Stimulated activated CD8-positive, alpha-beta memory T cell treated with anti-CD3 and anti-CD28 coated beads, Interleukin-15, amount 100 ng/mL, for 1 hour (primary cell): ENCODE data around the gene KCNK3.
"Not testable (repeated sequence)": the region's sequence is repeated elsewhere in the genome, so short reads cannot be mapped to it uniquely, and the experiment has no call there.

ENCODE experiments used
- DNase-seq: peaks from one replicate; pipeline ENCODE4 v3.0.0-alpha.2; 2020; ENCODE audit warnings: low read depth

The KCNK3 gene

DNA sequence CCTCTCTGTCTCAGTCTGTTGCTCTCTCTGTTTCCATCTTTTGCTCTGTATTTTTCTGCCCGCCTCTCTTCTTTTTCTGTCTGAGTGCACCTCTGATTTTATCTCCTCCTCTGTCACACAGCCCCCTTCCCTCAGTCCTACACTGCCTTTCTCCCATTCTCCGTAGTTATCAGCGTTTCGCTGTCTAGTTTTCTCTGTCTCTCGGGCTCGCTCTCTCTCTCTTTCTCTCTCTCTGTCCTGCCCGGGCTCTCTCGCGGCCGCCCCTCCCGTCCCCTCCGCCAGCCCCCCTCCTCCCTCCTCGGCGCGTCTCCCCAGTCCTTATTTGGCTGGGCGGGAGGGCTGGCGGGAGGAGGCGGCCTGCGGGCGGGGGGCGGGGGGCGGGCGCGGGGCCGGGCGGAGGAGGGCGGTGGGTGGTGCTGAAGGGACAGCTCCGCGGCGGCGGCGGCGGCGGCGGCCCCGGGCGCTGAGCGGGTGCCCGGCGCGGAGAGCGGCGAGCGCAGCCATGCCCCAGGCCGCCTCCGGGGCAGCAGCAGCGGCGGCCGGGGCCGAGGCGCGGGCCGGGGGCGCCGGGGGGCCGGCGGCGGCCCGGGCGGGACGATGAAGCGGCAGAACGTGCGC, at the start of gene KCNK3:
TSS of gene KCNK3 (plus strand) at position 444 of the 618 bp plus-strand sequence. CDS start at position 598, 154 bp downstream.
- DNase-seq = peak; percentile 8

DNA sequence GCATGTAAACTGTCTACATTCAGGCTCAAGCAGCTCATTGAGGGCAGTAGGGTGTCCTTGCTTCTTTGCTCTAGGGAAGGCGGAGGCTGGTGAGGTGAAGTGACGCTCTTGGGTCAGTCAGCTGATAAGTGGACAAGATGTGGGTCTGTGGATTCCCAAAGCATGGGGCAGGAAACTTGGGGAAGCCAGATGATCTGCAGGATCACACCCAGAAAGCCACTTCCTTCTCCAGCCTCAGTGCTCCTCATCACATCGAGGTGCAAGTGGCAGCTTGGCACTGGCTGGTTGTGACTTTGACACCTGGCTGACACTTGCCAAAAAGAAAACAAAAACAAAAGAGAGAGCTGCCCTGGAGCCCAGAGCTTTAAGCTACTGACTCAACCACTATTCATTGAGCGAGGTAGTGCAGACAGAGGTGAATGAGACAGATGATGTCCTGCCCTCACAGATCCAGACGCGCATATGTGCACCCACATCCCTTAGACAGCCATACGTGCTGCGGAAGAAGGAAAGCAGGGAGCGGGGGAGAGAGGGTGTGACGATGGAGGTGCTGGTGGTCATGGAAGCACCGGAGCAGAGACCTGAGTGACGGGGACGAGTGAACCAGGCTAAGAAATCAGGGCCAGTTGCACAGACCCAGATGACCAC, 48.2 kb upstream of the KCNK3 start:
- no peak for DNase-seq

DNA sequence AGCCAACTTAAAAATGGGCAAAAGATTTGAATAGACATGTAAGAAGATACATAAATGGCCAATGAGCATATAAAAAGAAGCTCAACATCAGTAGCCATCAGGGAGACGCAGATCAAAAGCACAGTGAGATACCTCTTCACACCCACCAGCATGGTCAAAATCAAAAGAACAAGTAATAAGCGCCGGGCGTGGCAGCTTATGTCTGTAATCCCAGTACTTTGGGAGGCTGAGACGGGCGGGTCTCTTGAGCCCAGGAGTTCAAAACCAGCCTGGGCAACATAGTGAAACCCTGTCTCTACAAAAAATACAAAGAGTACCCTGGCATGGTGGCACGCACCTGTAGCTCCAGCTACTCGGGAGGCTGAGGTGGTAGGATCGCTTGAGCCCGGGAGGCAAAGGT, 46.8 kb upstream of the KCNK3 start:
- no peak for DNase-seq

DNA sequence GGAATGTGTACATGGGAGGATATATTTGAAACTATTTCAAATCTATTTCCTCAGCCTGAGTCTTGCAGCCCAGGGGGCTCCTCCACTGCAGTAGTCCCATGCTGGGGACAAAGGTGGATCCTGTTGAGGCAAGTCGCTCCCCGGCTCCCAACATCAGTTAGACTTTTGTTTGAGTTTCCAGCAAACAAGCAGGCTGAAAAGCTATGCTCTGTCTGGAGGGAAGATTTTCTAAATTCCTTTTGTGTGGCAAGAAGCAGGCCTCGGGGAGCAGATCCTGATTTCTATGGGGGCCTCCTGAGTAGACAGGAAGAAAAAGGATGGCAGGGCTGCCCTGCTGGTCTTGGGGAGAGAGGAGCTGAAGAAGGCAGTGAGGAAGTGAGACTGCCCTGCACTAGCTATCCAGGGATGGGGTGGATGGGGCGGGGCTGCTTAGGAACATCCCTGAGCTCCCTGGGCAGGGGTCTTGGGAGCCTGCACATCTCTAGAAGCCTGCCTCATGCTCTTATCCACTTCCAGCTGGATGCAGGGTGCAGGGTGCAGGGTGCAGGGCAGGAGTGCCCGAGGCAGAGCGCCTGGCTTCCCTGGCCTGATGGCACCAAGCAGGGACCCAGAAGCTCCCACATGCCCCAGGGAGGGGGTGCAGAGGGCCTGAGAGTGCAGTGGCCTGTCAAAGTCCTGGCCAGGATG, 45.4 kb upstream of the KCNK3 start:
- no peak for DNase-seq

DNA sequence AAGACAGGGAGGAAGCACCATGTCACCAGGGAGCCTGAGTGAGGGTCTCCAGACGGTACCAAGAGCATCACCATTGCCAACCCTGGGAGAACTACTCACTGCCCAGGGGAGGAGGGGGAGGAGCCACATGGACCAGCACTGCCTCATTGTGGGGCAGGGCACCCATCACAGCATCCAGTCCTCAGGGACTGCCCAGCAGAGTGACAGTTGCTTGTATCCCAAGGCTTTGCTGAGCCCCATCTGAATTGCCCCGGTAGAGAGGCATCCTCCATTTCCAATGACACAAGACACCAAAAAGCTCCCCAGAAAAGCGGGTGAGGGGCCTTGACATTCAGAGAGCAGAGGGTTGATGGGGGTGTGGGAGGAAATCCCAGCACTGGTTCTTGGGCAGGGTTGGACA, 44.5 kb upstream of the KCNK3 start:
- no peak for DNase-seq

DNA sequence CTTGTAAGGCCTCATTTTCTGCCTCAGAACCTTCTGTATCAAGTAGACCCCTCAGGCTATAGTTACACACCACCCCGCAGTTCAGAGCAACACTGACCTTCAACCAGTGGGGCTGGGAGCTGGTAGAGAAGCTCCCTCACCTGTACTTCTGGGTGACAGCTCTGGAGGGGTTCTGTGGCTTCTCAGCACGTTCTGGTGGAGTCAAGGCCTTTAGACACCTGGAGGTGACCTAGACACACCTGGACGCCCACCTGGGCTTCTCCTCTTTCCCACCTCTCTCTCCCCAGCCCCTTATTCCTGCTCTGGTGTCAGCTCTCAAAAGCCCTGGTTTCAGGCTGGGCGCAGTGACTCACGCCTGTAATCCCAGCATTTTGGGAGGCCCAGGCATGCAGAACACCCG, 44.0 kb upstream of the KCNK3 start:
- DNase-seq = no peak

DNA sequence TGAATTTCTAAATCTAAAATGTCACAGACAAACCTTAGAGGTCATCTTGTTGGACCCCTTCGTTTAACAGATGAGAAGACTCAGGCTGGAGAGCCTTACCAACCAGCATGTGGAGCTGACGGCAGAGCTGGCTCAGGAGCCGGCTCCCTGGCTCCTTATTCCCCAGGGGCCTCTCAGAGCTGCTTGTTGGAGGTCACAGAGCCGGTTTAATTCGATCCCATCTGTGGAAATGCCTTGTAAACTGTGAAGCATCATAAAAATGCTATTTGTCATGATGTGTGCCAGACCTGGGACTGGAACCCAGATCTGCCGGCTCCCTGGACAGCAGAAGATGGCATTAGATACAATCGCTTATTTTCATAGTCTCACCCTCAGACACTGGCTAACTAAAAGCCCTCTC, 43.2 kb upstream of the KCNK3 start:
- DNase-seq = no peak

DNA sequence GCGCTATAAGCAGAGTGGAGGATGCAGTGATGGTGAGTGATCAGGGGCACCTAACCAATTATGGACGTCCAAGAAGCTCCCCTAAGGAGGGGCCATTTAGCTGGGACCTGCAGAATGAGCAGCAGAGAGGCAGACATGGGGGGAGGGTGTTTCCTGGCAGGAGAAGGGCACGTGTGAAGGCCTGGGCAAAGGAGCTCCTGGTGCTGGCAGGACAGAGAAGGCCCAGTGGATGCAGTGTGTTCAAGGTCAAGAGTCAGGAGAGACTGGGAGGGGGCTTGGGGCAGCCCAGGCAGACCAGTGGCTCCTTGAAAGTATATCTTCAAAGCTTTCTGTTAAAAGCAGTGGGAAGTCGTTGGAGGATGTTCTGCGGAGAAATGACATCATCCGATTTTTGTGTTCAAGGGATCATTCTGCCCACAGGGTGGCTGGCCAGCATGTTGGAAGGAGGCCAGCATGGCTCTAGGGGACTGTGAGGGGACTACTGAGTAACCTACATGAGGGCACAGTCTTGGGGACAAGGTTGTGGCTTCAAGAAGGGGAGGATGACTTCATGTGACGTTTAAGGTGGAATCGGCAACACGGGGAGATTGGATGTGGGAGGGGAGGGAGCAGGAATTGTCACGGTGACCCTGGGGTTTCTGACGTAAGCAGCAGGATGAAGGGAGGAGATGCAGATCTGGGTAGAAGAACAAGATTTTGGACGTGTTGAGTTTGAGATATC, 42.4 kb upstream of the KCNK3 start:
- DNase-seq = no peak

DNA sequence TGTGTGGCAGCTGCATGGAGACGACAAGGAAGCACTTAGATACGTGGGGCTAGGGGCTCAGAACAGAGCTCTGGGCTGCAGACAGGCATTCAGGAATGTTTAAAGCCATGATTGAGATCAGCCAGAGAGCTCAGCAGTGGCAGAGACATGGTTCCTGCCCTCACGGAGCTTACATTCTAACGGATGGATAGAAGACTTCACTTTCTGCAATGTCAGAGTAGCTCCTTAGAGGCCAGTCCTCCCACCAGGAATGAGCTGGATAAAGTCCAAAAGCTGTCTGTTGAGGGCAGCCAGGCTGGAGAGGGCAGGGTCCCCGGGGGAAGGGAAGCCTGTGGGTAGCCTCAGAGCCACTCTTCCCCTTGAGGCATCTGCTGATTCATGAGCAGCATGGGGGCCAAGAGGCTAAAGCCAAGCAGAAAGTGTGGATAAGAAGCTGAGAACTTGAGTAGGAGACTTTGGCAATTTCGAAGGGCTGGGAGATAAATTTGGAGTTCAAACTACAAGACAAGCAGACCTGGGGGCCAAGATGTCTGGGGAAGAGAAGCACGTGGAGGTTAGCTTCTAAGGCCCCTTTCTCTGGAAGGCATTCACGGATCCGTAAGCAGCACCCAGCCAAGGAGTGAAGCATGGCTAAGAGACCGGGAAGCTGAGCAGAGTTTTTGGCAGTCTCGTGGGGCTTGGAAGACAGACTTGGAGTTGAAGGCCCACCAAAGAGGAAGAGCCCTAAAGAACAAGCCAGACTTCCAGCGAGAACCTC, 41.6 kb upstream of the KCNK3 start:
- no peak for DNase-seq

DNA sequence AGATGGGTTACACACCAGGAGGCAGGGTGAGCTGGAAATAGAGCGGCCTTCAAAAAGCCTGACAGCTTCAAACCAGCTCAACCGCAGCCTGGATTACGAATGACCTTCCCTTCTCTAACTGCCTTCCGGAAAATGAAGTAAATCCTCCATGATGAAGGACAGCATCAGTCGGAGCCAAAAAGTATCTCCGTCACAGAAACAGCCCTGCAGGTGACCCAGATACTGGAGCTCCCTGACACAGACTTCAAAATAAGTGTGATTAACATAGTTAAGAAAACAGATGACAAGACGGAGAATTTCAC, 41.1 kb upstream of the KCNK3 start:
- no peak for DNase-seq

DNA sequence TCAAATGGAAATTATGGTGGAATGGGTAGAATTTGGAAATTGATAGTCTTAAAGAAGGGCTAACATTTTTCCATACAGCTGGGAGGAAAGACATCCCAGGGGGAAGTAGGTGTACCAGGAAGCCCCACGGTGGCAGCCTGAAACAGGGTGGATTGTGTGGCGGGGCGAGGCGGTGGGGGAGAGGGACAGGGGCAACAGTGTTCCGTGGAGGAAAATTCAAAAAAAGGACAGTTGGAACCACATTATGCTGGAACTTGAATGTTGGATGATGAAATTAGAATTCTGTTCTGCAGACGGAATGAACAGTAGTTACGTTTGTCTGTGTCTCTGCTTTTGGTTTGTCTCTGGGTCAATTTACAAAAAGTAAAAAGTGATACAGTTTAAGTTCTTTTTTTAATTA, 40.7 kb upstream of the KCNK3 start:
- no peak for DNase-seq

DNA sequence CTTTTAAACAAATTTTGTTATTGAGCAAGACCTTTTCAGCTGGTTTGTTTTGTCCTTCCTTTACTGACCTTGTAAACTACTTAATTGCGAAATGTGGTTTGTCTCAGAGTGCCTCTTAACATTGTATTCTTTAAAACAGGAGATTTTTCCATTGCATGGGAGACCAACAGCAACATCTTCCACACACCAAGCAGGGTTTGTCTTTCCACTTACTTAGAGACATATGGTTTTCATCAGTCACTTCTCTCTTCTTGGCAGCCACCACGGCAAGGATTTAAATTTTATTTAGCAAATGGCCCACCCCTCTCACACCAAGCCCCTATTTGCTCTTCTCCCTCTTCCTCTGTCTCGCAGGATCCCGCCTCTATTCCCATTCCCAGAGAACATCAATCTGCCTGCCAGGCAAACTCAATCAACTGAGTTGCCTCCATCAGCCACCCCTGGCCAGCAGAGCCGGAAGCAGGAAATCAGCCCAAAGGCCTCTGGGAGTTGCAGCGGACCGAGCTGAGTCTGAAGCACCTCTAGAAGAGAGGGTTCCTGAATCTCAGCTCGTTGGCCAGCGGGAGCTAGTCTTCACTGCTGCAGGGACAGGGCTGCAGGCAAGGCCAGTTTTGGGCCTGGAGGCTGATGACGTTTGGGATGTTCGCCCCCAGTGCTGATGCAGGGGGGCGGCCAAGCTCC, 40.0 kb upstream of the KCNK3 start:
- no peak for DNase-seq

DNA sequence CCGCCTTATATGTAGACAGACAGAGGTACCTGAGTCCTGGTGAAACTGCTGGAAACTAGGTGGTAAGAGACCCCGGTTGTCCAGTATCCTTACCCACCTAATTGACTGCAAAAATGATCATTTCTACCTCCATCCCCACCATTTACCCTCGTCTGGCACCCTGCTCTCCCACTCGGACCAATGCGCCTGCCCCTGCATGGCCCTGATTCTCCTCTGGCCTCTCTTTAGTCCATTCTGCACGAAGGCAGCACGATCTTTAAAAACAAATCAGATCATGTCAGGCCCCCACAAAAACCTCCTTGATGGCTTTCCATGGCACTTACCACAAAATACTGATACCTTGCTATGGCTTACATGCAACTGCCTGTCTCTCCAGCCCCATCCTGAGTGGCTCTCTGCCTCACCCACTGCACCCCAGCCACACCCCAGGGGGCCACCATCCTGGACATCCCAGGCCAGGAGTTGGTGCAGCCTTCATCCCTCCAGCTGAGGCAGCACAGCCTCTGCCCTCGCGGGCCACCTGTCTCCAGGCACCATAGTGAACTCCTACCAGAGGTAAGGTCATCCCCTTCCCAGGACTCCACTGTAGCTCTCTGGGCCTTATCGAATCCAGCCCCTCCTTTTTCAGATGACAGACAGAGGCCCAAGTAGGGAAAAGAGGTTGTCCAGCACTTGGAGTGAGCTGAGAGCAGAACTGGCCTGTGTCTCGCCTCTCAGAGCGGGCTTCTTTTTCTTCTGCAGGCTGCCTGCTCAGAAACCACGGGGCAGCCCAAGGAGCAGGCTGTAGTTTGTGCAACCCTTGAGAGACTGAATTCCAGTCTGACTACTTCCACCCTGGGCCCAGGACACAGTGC, 39.1 kb upstream of the KCNK3 start:
- no peak for DNase-seq

DNA sequence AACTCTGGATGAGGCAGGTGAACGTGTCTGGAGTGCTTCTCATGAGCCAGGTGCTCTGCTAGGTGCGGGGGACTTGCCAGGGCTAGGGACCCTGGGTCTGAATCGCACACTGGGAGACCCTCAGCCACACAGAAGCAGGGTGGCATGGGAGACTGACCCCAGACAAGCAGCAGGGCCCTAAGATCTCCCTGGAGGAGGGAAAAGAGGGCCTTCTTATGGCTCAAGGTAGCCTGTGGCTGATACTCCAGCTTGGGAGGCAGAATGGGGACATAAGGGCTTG, 38.5 kb upstream of the KCNK3 start:
- DNase-seq = no peak

DNA sequence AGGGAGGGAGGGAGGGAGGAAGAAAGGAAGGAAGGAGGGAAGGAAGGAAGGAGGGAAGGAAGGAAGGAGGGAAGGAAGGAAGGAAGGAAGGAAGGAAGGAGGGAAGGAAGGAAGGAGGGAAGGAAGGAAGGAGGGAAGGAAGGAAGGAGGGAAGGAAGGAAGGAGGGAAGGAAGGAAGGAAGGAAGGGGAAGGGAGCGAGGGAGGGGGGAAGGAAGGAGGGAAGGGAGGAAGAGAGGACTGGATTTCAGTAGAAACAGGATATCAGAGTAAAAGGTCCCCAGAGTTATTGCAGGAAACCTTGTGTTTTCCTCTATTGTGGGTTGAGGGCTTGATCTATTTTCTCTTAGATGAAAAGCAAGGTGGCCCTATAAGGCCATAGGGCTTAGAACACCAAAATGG, 37.4 kb upstream of the KCNK3 start:
- not testable (repeated sequence) for DNase-seq

DNA sequence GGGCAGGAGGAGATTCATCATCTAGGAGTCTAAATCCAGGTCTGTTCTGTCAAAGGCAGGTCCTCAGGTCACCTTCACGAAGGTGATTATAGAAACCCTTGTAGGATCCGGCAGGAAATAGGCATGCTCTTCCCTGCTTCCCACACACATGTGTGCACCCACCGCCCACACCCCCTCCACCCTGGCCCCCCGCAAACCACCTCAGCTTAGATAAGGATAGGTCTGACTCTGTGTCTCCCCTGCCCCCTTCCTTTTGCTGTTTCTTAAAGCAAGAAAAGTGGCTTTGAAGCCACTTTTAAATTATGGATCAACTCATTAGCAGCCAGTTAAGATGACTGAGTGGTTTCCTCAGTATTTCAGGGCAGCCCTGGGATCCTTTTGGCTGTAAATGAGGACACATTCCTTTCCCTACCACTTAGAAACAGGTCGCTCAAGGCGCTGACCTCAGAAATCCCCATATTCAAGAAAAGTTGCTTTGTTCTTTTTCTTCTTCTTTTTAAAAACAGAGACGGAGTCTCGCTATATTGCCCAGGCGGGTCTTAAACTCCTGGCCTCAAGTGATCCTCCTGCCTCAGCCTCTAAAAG, 36.8 kb upstream of the KCNK3 start:
- DNase-seq = no peak

DNA sequence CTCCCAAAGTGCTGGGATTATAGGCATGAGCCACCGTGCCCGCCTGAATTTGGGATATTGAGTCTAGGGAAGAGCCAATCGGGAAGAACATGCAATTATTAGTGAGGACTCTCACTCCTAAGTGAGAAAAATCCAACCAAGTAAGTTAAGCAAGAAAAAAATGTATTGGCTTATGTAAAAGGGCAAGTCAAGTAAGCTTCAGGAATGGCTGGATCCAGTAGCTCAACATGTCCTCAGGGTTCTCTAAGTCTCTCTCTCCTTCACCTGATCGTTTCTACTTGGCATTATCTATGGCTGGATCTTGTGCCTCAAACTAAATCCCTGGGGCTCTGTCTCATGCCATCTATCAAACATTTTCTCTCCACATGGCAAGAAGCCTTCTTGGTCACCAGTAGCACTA, 35.3 kb upstream of the KCNK3 start:
- no peak for DNase-seq

DNA sequence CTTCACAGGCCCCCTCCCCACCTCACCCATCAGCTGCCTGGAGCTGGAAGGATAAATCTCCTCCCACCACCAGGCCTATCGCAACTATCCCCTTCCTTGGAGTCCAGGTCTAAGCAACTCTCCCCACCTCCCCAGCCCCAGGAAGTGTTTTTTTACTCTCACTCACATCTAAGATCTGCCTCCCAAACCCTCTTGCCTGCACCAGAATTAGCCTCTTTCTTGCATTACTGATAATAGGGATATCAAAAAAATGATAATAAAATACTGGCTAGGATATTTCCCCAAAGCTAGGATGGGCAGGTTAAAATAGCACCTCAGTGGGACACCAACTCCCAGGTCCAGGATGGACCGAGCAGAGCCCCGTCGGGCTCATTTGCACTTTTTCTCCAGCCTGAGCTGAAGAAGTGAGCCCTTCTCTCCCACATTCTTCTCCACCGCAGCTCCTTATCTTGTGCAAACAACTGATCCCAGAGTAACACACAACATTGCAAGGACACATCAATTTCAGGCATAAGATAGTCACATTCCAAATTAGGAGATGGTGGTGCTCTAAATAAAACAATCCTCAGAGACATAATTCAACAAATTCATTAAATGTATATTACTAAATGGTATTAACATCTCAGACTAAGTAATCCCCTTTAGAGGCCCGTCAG, 33.7 kb upstream of the KCNK3 start:
- no peak for DNase-seq

DNA sequence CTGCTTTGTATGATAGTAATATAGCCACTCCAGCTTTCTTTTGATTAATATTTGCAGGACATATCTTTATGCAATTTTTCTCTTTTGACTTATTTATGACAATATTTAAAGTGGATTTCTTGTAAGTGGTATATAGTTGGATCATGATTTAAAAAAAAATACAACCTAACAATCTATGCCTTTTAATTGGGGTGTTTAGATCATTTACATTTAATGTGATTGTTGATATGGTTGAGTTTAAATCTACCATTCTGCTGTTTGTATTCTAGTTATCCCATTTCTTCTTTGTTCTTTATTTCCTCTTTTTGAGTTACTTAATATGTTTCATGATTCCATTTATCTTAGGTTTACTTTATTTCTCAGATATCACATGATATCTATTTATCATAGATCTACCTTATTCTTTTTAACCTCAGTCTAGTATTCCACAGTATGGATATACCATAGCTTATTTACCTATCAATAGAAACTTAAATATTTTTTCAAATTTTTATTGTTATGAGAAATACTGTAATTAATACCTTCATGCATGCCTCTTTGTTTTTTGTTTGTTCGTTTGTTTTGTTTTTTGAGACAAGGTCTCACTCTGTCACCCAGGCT, 32.1 kb upstream of the KCNK3 start:
- DNase-seq = no peak

DNA sequence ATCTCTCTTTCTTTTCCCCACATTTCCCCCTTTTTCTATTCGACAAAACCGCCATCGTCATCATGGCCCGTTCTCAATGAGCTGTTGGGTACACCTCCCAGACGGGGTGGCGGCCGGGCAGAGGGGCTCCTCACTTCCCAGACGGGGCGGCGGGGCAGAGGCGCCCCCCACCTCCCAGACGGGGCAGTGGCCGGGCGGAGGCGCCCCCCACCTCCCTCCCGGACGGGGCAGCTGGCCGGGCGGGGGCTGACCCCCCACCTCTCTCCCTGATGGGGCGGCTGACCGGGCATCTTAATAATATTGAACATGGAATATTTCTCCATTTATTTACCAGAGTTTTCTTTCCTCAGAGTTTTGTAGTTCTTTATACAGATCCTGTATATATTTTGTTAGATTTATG, 27.2 kb upstream of the KCNK3 start:
- not testable (repeated sequence) for DNase-seq
